ENCODE measurements around the gene SEC14L2.

DNA sequence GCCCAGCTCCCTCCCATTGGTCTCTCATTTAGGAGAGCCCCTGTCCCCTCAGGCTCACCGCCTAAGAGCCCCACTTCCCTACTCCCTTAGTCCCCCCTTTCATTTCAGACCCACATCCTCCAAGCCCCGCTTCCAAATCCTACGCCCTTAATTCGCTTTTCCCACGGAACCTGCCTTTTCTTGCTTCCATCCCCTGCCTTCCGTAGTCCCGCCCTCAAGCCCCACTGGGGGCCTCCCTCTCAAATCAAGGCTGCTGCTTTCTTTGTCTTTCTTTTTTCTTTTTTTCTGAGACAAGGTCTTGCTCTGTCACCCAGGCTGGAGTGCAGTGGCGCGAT, 39.6 kb upstream of the SEC14L2 start:
- TF ChIP-seq CTCF (IDR thresholded peaks at IDR 0.05; ENCODE audit: low read depth, low read length): no peak
- TF ChIP-seq EZH2phosphoT487 (IDR thresholded peaks at IDR 0.05; ENCODE audit: low read depth): no peak

Measured in OCI-LY3 (cell line).